ENCODE results near the gene FAM98B. TPM values are rescaled to one million over a fixed set of nuclear protein-coding genes. Genes with fewer than 3 reads are reported as not detected.
A peak's percentile ranks its signal among the peaks of the same experiment; 100 is the strongest.

FAM98B gene
- total RNA-seq, 2 experiments from 2014 or later: 51.0 to 61.8 TPM

- Mint-ChIP-seq H3K9me3 (no peaks in the 10 kb centered on the region), H3K27ac (no peak overlapping the region), H3K4me3 (no peak overlapping the region), H3K27me3 (peaks cover 26% of the 10 kb centered on the region), H3K36me3 (ENCODE audit: low read depth) (no peaks in the 10 kb centered on the region), H3K4me1 (ENCODE audit: low read depth) (no peaks in the 10 kb centered on the region)
- intact Hi-C loops (cut with micrococcal nuclease): no loop called here
- ATAC-seq (no peak), DNase-seq (peak; percentile 24)
- ChIA-PET CTCF (no interaction called here), POLR2A (no interaction called here)
- peak; percentile 33 for TF ChIP-seq CTCF (IDR thresholded peaks at IDR 0.05)
Measured at GRCh38 chr15:38414357-38414756, 39.6 kb upstream of the FAM98B start.

- ChIA-PET POLR2A (no interaction called here), CTCF (interaction anchor here (0.8 to 1.6 kb wide), 3 partner anchors 9 to 278 kb away, joined by 3 to 5 read pairs (median 3); no protein-coding TSS in a partner anchor)
- peaks cover 26% of the 10 kb centered on the region for H3K27me3 Mint-ChIP-seq
- DNase-seq: no peak
- intact Hi-C loops (cut with micrococcal nuclease): no loop called here
- no peaks in the 10 kb centered on the region for H3K4me1 Mint-ChIP-seq (ENCODE audit: low read depth)
- H3K36me3 Mint-ChIP-seq (ENCODE audit: low read depth): no peaks in the 10 kb centered on the region
- no peak for TF ChIP-seq CTCF (IDR thresholded peaks at IDR 0.05)
- no peak for ATAC-seq
- no peak overlapping the region for H3K27ac Mint-ChIP-seq
- H3K4me3 Mint-ChIP-seq: no peak overlapping the region
- H3K9me3 Mint-ChIP-seq: no peaks in the 10 kb centered on the region
Measured at GRCh38 chr15:38421069-38421690, 32.7 kb upstream of the FAM98B start.

GRCh38 chr15:38424101-38424552 lies 29.8 kb upstream of the FAM98B start:
- intact Hi-C loops (cut with micrococcal nuclease): no loop called here
- Mint-ChIP-seq H3K9me3 (no peaks in the 10 kb centered on the region), H3K27ac (no peak overlapping the region), H3K4me3 (no peak overlapping the region), H3K4me1 (ENCODE audit: low read depth) (no peaks in the 10 kb centered on the region), H3K27me3 (peaks cover 19% of the 10 kb centered on the region), H3K36me3 (ENCODE audit: low read depth) (no peaks in the 10 kb centered on the region)
- TF ChIP-seq CTCF (IDR thresholded peaks at IDR 0.05): no peak
- ChIA-PET POLR2A (no interaction called here), CTCF (interaction anchor here (1.0 to 1.4 kb wide), 4 partner anchors 16 to 276 kb away, joined by 3 to 6 read pairs (median 4); no protein-coding TSS in a partner anchor)
- DNase-seq: no peak
- ATAC-seq: no peak

GRCh38 chr15:38425269-38425668 lies 28.7 kb upstream of the FAM98B start:
- POLR2A ChIA-PET: no interaction called here
- Mint-ChIP-seq H3K27me3 (peaks cover 22% of the 10 kb centered on the region), H3K36me3 (ENCODE audit: low read depth) (no peaks in the 10 kb centered on the region), H3K27ac (no peak overlapping the region), H3K4me3 (no peak overlapping the region), H3K9me3 (no peaks in the 10 kb centered on the region), H3K4me1 (ENCODE audit: low read depth) (no peaks in the 10 kb centered on the region)
- intact Hi-C loops (cut with micrococcal nuclease): no loop called here
- no peak for TF ChIP-seq CTCF (IDR thresholded peaks at IDR 0.05)
- DNase-seq: no peak
- no peak for ATAC-seq
- CTCF ChIA-PET: interaction anchor here (1.4 to 1.7 kb wide), 3 partner anchors 14 to 17 kb away, joined by 4 to 6 read pairs (median 4); no protein-coding TSS in a partner anchor

GRCh38 chr15:38427380-38427779 lies 26.5 kb upstream of the FAM98B start:
- Mint-ChIP-seq H3K27me3 (peaks cover 20% of the 10 kb centered on the region), H3K36me3 (ENCODE audit: low read depth) (no peaks in the 10 kb centered on the region), H3K4me3 (no peak overlapping the region), H3K27ac (no peak overlapping the region), H3K9me3 (no peaks in the 10 kb centered on the region), H3K4me1 (ENCODE audit: low read depth) (no peaks in the 10 kb centered on the region)
- intact Hi-C loops (cut with micrococcal nuclease): no loop called here
- ATAC-seq: peak; percentile 66
- DNase-seq: no peak
- TF ChIP-seq CTCF (IDR thresholded peaks at IDR 0.05): no peak
- CTCF ChIA-PET: interaction anchor here (1.1 to 4.2 kb wide), 3 partner anchors 13 to 272 kb away, joined by 3 to 21 read pairs (median 5); no protein-coding TSS in a partner anchor
- POLR2A ChIA-PET: no interaction called here
